ENCODE data around the gene MLEC. TPM values are rescaled to one million over a fixed set of nuclear protein-coding genes. Genes with fewer than 3 reads are reported as not detected.

Gene MLEC
- polyA plus RNA-seq, 4 donors, result 9.7 to 228 (median 95.8) TPM

DNA sequence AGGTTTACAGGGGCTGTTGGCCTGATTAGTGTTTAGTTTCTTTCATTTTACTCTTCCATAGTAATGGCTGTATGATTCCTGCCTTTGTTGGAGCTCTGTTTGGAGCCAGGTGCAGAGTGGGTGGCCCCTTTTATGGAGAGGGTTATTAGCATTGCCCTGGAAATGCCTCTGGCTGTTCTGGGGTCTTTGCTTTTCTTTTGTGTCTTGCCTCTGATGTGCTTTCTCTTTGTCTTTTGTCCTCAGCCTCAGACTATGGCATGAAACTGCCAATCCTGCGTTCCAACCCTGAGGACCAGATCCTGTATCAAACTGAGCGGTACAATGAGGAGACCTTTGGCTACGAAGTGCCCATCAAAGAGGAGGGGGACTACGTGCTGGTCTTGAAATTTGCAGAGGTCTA lies 6.9 kb downstream of the MLEC start:
- H3K27me3 ChIP-seq (ENCODE audit: control insufficient read depth in 3 of 3, insufficient read depth in 3 of 3, low read length in 3 of 3), result no peaks in the 10 kb centered on the region
- FAIRE-seq, result no peak
- H3K4me1 ChIP-seq (ENCODE audit: control insufficient read depth in 3 of 3, insufficient read depth in 2 of 3, low read depth in 1 of 3, low read length in 2 of 3), result peaks cover 15 to 64% (median 16%) of the 10 kb centered on the region in 3 donors
- no peak overlapping the region for H3K4me3 ChIP-seq (ENCODE audit: low read depth in 1 of 3, low read length in 3 of 3)
- 68 to 80% (median 69%) methylated on average over 4 of the region's 4 CpGs for WGBS, 3 donors
- H3K27ac ChIP-seq (ENCODE audit: low read depth in 1 of 3, low read length in 2 of 3), result no peak overlapping the region
- no peaks in the 10 kb centered on the region for H3K9me3 ChIP-seq (ENCODE audit: control insufficient read depth in 2 of 2, insufficient read depth in 1 of 2, low read depth in 1 of 2, low read length in 1 of 2)
- DNase-seq, result no peak
- peaks cover 16 to 56% (median 31%) of the 10 kb centered on the region in 3 donors for H3K36me3 ChIP-seq (ENCODE audit: control insufficient read depth in 3 of 3, insufficient read depth in 2 of 3, low read depth in 1 of 3, low read length in 3 of 3)

DNA sequence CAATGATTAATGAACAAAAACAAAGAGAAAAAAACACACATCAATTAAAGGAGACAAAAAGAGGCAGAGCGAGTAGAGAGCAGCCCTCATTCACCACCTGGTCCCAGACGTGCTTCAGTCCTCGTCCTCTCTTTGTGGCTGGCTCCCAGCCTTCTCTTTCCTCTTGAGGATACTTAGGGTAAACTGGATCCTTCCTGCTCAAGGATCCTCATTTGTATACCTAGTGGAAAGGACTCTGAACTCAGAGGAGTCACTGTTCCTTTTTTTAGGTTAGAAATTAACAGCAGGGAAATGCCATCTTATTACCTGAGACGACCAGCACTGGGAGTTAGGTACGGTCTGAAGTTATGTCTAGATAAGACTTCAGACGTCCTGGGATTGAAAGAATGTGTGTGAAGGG lies 9.7 kb downstream of the MLEC start:
- H3K4me1 ChIP-seq (ENCODE audit: control insufficient read depth in 3 of 3, insufficient read depth in 2 of 3, low read depth in 1 of 3, low read length in 2 of 3), result peaks cover 7 to 38% (median 8%) of the 10 kb centered on the region in 3 donors
- H3K9me3 ChIP-seq (ENCODE audit: control insufficient read depth in 2 of 2, insufficient read depth in 1 of 2, low read depth in 1 of 2, low read length in 1 of 2), result no peaks in the 10 kb centered on the region
- peak overlapping the region; percentile 2 to 43 (median 36) for H3K27ac ChIP-seq (ENCODE audit: low read depth in 1 of 3, low read length in 2 of 3)
- DNase-seq (peak; percentile 47 to 66), FAIRE-seq (no peak)
- H3K4me3 ChIP-seq (ENCODE audit: low read depth in 1 of 3, low read length in 3 of 3), result no peak overlapping the region
- WGBS, 3 donors, result 20 to 51% (median 34%) methylated on average over 6 of the region's 6 CpGs
- H3K27me3 ChIP-seq (ENCODE audit: control insufficient read depth in 3 of 3, insufficient read depth in 3 of 3, low read length in 3 of 3), result no peaks in the 10 kb centered on the region
- peaks cover 21 to 79% (median 37%) of the 10 kb centered on the region in 3 donors for H3K36me3 ChIP-seq (ENCODE audit: control insufficient read depth in 3 of 3, insufficient read depth in 2 of 3, low read depth in 1 of 3, low read length in 3 of 3)

- no peak for FAIRE-seq
- Histone ChIP-seq H3K9me3 (ENCODE audit: control insufficient read depth in 2 of 2, insufficient read depth in 1 of 2, low read depth in 1 of 2, low read length in 1 of 2) (no peaks in the 10 kb centered on the region), H3K4me1 (ENCODE audit: control insufficient read depth in 3 of 3, insufficient read depth in 2 of 3, low read depth in 1 of 3, low read length in 2 of 3) (peaks cover 5 to 32% (median 7%) of the 10 kb centered on the region in 3 donors), H3K4me3 (ENCODE audit: low read depth in 1 of 3, low read length in 3 of 3) (no peak overlapping the region), H3K36me3 (ENCODE audit: control insufficient read depth in 3 of 3, insufficient read depth in 2 of 3, low read depth in 1 of 3, low read length in 3 of 3) (peaks cover 21 to 83% (median 40%) of the 10 kb centered on the region in 3 donors), H3K27me3 (ENCODE audit: control insufficient read depth in 3 of 3, insufficient read depth in 3 of 3, low read length in 3 of 3) (no peaks in the 10 kb centered on the region), H3K27ac (ENCODE audit: low read depth in 1 of 3, low read length in 2 of 3) (no peak overlapping the region)
- 42 to 85% (median 57%) methylated on average over 1 of the region's 1 CpG for WGBS, 3 donors
- no peak for DNase-seq
These were observed 10.4 kb downstream of the MLEC start for GRCh38 chr12:120697344-120697743.

DNA sequence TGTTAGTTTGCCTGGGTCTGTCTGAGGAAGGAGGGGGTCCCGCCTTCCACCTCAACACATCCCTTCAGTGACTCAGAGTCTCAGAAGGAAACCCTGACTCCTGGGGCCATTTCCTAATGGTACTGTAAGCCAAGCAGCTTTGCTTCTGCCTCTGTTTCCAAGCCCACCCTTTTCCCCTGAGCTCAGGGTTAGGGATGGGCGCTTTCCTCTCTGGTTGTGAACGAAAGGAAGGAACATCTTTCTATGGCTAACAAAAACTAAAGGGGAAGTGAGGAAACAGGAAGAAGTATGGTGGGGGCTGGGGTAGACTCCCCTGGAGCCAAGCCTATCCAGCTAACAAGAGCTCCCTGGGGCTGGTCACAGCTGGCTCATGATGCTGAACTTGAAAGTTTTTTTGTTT lies 11.7 kb downstream of the MLEC start:
- 86 to 94% (median 90%) methylated on average over 3 of the region's 3 CpGs for WGBS, 3 donors
- H3K27ac ChIP-seq (ENCODE audit: low read depth in 1 of 3, low read length in 2 of 3), result peak overlapping the region in 1 of 3 donors; percentile 62
- no peak for FAIRE-seq

GRCh38 chr12:120699553-120699952 lies 12.6 kb downstream of the MLEC start:
- H3K36me3 ChIP-seq (ENCODE audit: control insufficient read depth in 3 of 3, insufficient read depth in 2 of 3, low read depth in 1 of 3, low read length in 3 of 3), result peaks cover 19 to 84% (median 38%) of the 10 kb centered on the region in 3 donors
- H3K9me3 ChIP-seq (ENCODE audit: control insufficient read depth in 2 of 2, insufficient read depth in 1 of 2, low read depth in 1 of 2, low read length in 1 of 2), result no peaks in the 10 kb centered on the region
- H3K4me3 ChIP-seq (ENCODE audit: low read depth in 1 of 3, low read length in 3 of 3), result no peak overlapping the region
- peak overlapping the region in 1 of 3 donors; percentile 48 for H3K27ac ChIP-seq (ENCODE audit: low read depth in 1 of 3, low read length in 2 of 3)
- peaks cover 2 to 23% (median 3%) of the 10 kb centered on the region in 3 donors for H3K4me1 ChIP-seq (ENCODE audit: control insufficient read depth in 3 of 3, insufficient read depth in 2 of 3, low read depth in 1 of 3, low read length in 2 of 3)
- FAIRE-seq, result no peak
- DNase-seq, result no peak
- 72 to 83% (median 79%) methylated on average over 7 of the region's 7 CpGs for WGBS, 3 donors
- no peaks in the 10 kb centered on the region for H3K27me3 ChIP-seq (ENCODE audit: control insufficient read depth in 3 of 3, insufficient read depth in 3 of 3, low read length in 3 of 3)

More for the DNA sequence above, 11.7 kb downstream of the MLEC start:
- Histone ChIP-seq H3K9me3 (ENCODE audit: control insufficient read depth in 2 of 2, insufficient read depth in 1 of 2, low read depth in 1 of 2, low read length in 1 of 2) (no peaks in the 10 kb centered on the region), H3K36me3 (ENCODE audit: control insufficient read depth in 3 of 3, insufficient read depth in 2 of 3, low read depth in 1 of 3, low read length in 3 of 3) (peaks cover 19 to 87% (median 40%) of the 10 kb centered on the region in 3 donors), H3K27me3 (ENCODE audit: control insufficient read depth in 3 of 3, insufficient read depth in 3 of 3, low read length in 3 of 3) (no peaks in the 10 kb centered on the region), H3K4me3 (ENCODE audit: low read depth in 1 of 3, low read length in 3 of 3) (no peak overlapping the region), H3K4me1 (ENCODE audit: control insufficient read depth in 3 of 3, insufficient read depth in 2 of 3, low read depth in 1 of 3, low read length in 2 of 3) (peaks cover 2 to 23% (median 3%) of the 10 kb centered on the region in 3 donors)
- DNase-seq, result no peak

- DNase-seq (no peak), FAIRE-seq (no peak)
- Histone ChIP-seq H3K36me3 (ENCODE audit: control insufficient read depth in 3 of 3, insufficient read depth in 2 of 3, low read depth in 1 of 3, low read length in 3 of 3) (peaks cover 14 to 83% (median 32%) of the 10 kb centered on the region in 3 donors), H3K27me3 (ENCODE audit: control insufficient read depth in 3 of 3, insufficient read depth in 3 of 3, low read length in 3 of 3) (no peaks in the 10 kb centered on the region), H3K9me3 (ENCODE audit: control insufficient read depth in 2 of 2, insufficient read depth in 1 of 2, low read depth in 1 of 2, low read length in 1 of 2) (no peaks in the 10 kb centered on the region), H3K27ac (ENCODE audit: low read depth in 1 of 3, low read length in 2 of 3) (no peak overlapping the region), H3K4me1 (ENCODE audit: control insufficient read depth in 3 of 3, insufficient read depth in 2 of 3, low read depth in 1 of 3, low read length in 2 of 3) (peaks cover 2 to 17% (median 3%) of the 10 kb centered on the region in 3 donors), H3K4me3 (ENCODE audit: low read depth in 1 of 3, low read length in 3 of 3) (no peak overlapping the region)
- WGBS, 3 donors, result 94 to 96% (median 94%) methylated on average over 5 of the region's 5 CpGs
These were observed 13.9 kb downstream of the MLEC start for GRCh38 chr12:120700886-120701285.

DNA sequence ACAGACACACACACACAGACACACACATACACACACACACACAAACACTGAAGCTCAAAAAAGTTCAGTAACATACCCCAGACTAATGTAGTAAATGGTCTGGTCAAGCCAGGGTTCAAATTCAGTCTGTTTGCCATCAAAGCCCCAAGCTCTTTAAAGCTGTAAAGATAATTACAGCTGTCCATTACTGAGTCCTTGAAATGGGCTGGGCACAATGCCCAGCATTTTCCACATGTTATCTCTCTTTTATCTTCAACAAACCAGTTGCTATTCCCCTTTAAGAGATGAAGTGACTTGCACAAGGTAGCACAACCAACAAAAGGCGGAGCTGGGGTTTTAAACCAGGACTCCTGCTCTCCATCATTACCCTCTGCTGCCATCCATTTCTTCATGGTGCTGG lies 15.7 kb downstream of the MLEC start:
- peak overlapping the region in 1 of 3 donors; percentile 21 for H3K27ac ChIP-seq (ENCODE audit: low read depth in 1 of 3, low read length in 2 of 3)
- DNase-seq, result peak in 1 of 2 donors; percentile 45
- no peaks in the 10 kb centered on the region for H3K4me1 ChIP-seq (ENCODE audit: control insufficient read depth in 3 of 3, insufficient read depth in 2 of 3, low read depth in 1 of 3, low read length in 2 of 3)
- WGBS, 3 donors, result 71 to 84% (median 75%) methylated on average over 1 of the region's 1 CpG
- no peak overlapping the region for H3K4me3 ChIP-seq (ENCODE audit: low read depth in 1 of 3, low read length in 3 of 3)
- FAIRE-seq, result no peak
- peaks cover 6 to 76% (median 16%) of the 10 kb centered on the region in 3 donors for H3K36me3 ChIP-seq (ENCODE audit: control insufficient read depth in 3 of 3, insufficient read depth in 2 of 3, low read depth in 1 of 3, low read length in 3 of 3)
- no peaks in the 10 kb centered on the region for H3K27me3 ChIP-seq (ENCODE audit: control insufficient read depth in 3 of 3, insufficient read depth in 3 of 3, low read length in 3 of 3)
- H3K9me3 ChIP-seq (ENCODE audit: control insufficient read depth in 2 of 2, insufficient read depth in 1 of 2, low read depth in 1 of 2, low read length in 1 of 2), result no peaks in the 10 kb centered on the region

DNA sequence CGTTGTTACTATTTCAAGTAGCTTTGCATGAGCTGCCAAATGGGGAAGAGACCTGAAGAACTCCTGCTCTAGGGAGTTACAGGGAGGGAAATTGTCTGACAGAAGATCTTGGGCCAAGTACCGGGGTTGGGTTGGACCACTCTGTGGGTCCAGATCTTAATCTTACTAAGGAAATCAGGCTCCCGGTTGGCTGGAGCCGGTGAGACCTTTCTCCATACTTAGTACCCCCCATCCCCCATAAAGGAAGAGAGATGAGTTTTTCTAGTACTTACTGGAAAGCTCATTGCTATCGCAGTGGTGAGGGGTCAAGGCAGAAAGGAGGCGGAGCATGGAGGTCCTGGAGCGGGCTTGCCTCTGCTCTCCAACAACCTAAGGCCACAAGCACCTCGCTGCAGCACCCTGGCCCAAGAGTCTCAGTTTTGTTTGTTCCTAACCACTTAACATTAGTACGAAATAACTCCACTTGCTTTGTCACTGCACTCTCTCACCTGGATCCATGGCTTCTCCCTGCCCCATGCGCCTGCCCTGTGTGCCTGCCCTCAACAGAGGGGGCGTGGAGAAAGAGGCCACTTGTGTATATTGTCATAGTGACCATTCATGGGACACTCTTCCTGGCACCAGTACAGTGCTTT lies 16.5 kb downstream of the MLEC start:
- Histone ChIP-seq H3K27ac (ENCODE audit: low read depth in 1 of 3, low read length in 2 of 3) (no peak overlapping the region), H3K27me3 (ENCODE audit: control insufficient read depth in 3 of 3, insufficient read depth in 3 of 3, low read length in 3 of 3) (no peaks in the 10 kb centered on the region), H3K4me3 (ENCODE audit: low read depth in 1 of 3, low read length in 3 of 3) (no peak overlapping the region), H3K9me3 (ENCODE audit: control insufficient read depth in 2 of 2, insufficient read depth in 1 of 2, low read depth in 1 of 2, low read length in 1 of 2) (no peaks in the 10 kb centered on the region), H3K4me1 (ENCODE audit: control insufficient read depth in 3 of 3, insufficient read depth in 2 of 3, low read depth in 1 of 3, low read length in 2 of 3) (peaks cover 0 to under 1% (median 0%) of the 10 kb centered on the region in 3 donors), H3K36me3 (ENCODE audit: control insufficient read depth in 3 of 3, insufficient read depth in 2 of 3, low read depth in 1 of 3, low read length in 3 of 3) (peaks cover 6 to 70% (median 11%) of the 10 kb centered on the region in 3 donors)
- no peak for FAIRE-seq
- WGBS, 3 donors, result 81 to 86% (median 83%) methylated on average over 11 of the region's 11 CpGs
- no peak for DNase-seq

All from small intestine (tissue), 7 donors.